ENCODE measurements around the gene CPSF4.

Gene CPSF4

GRCh38 chr7:99393355-99394187, 45.2 kb upstream of the CPSF4 start:
- 0 out of 2 replicates have a peak, but pooled peaks have one; percentile 7 for TF ChIP-seq SIN3A (IDR thresholded peaks at IDR 0.05; ENCODE audit: borderline replicate concordance, insufficient read depth, low read length)
- no peak for TF ChIP-seq TAF1 (IDR thresholded peaks at IDR 0.05; ENCODE audit: borderline replicate concordance, insufficient read depth, low read length)

DNA sequence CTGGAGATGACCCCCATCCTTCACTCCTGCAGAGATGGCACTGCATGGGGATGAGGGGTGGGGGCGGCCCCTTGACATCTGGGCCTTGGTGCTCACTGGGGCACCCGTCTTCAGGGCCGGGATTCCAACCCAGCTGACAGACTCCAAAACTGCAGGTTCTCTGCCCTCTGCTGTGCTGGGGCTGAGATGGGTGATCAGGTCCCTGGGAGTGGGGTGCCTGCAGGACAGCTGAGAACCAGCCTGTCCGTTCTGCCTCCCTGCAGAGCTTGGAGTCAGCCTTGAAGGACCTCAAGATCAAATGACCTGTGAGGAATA, 44.6 kb upstream of the CPSF4 start:
- TF ChIP-seq FOXP2 (optimal IDR thresholded peaks at IDR 0.05; ENCODE audit: borderline replicate concordance, extremely low read depth, extremely low read length, insufficient read depth) (no peak), TAF1 (IDR thresholded peaks at IDR 0.05; ENCODE audit: borderline replicate concordance, insufficient read depth, low read length) (no peak), SIN3A (IDR thresholded peaks at IDR 0.05; ENCODE audit: borderline replicate concordance, insufficient read depth, low read length) (no peak), REST (IDR thresholded peaks at IDR 0.05; ENCODE audit: insufficient read depth in 1 of 2, low read depth in 2 of 2, low read length in 2 of 2) (no peak), POLR2AphosphoS5 (IDR thresholded peaks at IDR 0.05; ENCODE audit: low read depth, low read length) (no peak; the same call in 1 of the 2 replicates)

- TF ChIP-seq REST (IDR thresholded peaks at IDR 0.05; ENCODE audit: insufficient read depth in 1 of 2, low read depth in 2 of 2, low read length in 2 of 2) (no peak), TAF1 (IDR thresholded peaks at IDR 0.05; ENCODE audit: borderline replicate concordance, insufficient read depth, low read length) (no peak), POLR2AphosphoS5 (IDR thresholded peaks at IDR 0.05; ENCODE audit: low read depth, low read length) (no peak), SIN3A (IDR thresholded peaks at IDR 0.05; ENCODE audit: borderline replicate concordance, insufficient read depth, low read length) (no peak), FOXP2 (optimal IDR thresholded peaks at IDR 0.05; ENCODE audit: borderline replicate concordance, extremely low read depth, extremely low read length, insufficient read depth) (no peak)
Measured at GRCh38 chr7:99395616-99396327, 43.0 kb upstream of the CPSF4 start.

DNA sequence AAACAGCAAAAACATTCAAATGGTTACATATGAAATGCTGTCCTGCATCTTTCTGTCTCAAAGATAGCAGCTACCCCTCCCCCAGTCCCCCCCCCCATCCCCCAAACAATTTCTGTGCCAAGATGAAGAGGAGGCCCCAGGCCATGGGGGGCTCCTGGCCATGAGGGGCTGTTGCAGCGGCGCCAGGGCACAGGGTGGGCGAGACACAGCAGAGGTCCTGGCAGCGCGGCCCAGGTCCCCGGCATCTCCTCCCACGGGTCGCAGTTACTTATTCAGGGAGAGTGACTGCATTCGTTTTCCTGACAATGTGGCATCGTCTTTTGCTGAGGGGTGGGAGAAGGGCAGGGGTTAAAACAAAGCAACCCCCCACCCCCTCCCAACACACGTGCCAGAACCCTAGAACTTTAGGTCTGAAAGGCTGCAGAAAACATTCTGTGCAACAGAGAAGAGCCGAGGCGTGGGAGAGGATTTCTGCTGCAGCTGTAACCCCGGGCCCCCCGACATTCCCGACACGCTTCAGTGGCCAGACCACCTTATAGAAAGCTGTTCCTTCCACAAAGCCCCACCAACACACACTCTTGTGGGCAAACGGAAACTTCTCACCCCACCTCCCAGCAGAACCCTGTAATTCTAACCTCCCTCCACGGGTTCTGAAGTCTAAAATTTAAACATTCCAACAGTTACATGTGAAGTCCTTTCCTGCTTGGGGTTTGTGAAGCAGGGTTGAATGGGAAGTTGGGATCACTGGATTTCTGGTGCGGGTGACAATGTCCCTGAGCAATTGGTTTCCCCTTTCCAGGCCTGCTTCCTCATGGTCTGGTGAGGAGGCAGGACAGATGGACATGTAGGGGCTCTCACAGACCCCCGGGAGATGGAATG, 42.1 kb upstream of the CPSF4 start:
- TF ChIP-seq FOXP2 (optimal IDR thresholded peaks at IDR 0.05; ENCODE audit: borderline replicate concordance, extremely low read depth, extremely low read length, insufficient read depth) (no peak), SIN3A (IDR thresholded peaks at IDR 0.05; ENCODE audit: borderline replicate concordance, insufficient read depth, low read length) (no peak), TAF1 (IDR thresholded peaks at IDR 0.05; ENCODE audit: borderline replicate concordance, insufficient read depth, low read length) (no peak), POLR2AphosphoS5 (IDR thresholded peaks at IDR 0.05; ENCODE audit: low read depth, low read length) (peak; percentile 51)

- TF ChIP-seq POLR2AphosphoS5 (IDR thresholded peaks at IDR 0.05; ENCODE audit: low read depth, low read length) (0 out of 2 replicates have a peak, but pooled peaks have one; percentile 16), SIN3A (IDR thresholded peaks at IDR 0.05; ENCODE audit: borderline replicate concordance, insufficient read depth, low read length) (no peak)
Measured at GRCh38 chr7:99397297-99397983, 41.3 kb upstream of the CPSF4 start.

DNA sequence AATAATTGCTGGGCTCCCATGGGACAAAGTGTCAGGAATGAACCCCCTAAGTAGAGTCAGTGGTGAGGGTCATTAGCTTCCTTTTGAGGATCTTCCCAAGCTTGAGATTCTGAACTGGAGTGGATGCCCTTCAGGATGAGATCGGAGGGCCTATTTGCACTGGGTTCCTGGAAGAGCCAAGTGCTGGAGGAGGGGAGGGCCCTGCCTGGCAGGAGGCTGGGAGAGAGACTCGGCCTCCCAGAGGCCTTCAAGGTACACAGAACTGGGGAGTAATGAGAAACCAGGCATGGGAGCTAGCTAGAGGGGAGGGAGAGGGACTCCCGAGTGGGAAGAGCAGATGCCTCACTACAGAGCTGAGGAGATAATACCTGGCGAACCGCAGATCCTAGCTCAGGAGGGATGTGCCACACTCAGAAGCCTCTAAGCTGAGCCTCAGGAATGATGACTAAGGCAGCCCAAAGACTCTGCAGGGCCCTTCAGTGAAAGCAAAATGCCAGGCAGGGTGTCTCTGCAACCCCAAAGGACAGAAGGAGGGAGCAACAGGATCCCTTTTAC, 39.8 kb upstream of the CPSF4 start:
- no peak for TF ChIP-seq SIN3A (IDR thresholded peaks at IDR 0.05; ENCODE audit: borderline replicate concordance, insufficient read depth, low read length)
- TF ChIP-seq POLR2AphosphoS5 (IDR thresholded peaks at IDR 0.05; ENCODE audit: low read depth, low read length), result no peak
- no peak for TF ChIP-seq FOXP2 (optimal IDR thresholded peaks at IDR 0.05; ENCODE audit: borderline replicate concordance, extremely low read depth, extremely low read length, insufficient read depth)
- TF ChIP-seq REST (IDR thresholded peaks at IDR 0.05; ENCODE audit: insufficient read depth in 1 of 2, low read depth in 2 of 2, low read length in 2 of 2), result no peak
- no peak for TF ChIP-seq TAF1 (IDR thresholded peaks at IDR 0.05; ENCODE audit: borderline replicate concordance, insufficient read depth, low read length)
